NAMALWA (cell line): ENCODE data around the gene CD276.
A peak's percentile ranks its signal among the peaks of the same experiment; 100 is the strongest.
"Not testable (repeated sequence)": the region's sequence is repeated elsewhere in the genome, so short reads cannot be mapped to it uniquely, and the experiment has no call there.

Experiments
- DNase-seq: peaks from one replicate; pipeline ENCODE4 v3.0.0-alpha.2; 2015; ENCODE audit warnings: low spot score

CD276 gene

GRCh38 chr15:73684581-73685455 lies 635 bp downstream of the CD276 start:
- DNase-seq, result no peak

- DNase-seq, result no peak
Measured at GRCh38 chr15:73685981-73686380, 1.8 kb downstream of the CD276 start.

- no peak for DNase-seq
Measured at GRCh38 chr15:73686781-73687256, 2.6 kb downstream of the CD276 start.

- no peak for DNase-seq
Measured at GRCh38 chr15:73687351-73687750, 3.2 kb downstream of the CD276 start.

- DNase-seq, result no peak
Measured at GRCh38 chr15:73688455-73688854, 4.3 kb downstream of the CD276 start.

GRCh38 chr15:73691396-73691795 lies 7.2 kb downstream of the CD276 start:
- no peak for DNase-seq

GRCh38 chr15:73694419-73694818 lies 10.2 kb downstream of the CD276 start:
- no peak for DNase-seq

- DNase-seq, result no peak
Measured at GRCh38 chr15:73695773-73696640, 11.8 kb downstream of the CD276 start.

GRCh38 chr15:73696641-73697001 lies 12.4 kb downstream of the CD276 start:
- DNase-seq, result no peak

- peak; percentile 54 for DNase-seq
Measured at GRCh38 chr15:73697033-73697467, 12.9 kb downstream of the CD276 start.

- no peak for DNase-seq
Measured at GRCh38 chr15:73699249-73700040, 15.3 kb downstream of the CD276 start.

GRCh38 chr15:73700041-73700842 lies 16.1 kb downstream of the CD276 start:
- peak; percentile 87 for DNase-seq

GRCh38 chr15:73702311-73703239 lies 18.4 kb downstream of the CD276 start:
- DNase-seq, result not testable (repeated sequence)

- not testable (repeated sequence) for DNase-seq
Measured at GRCh38 chr15:73703601-73704000, 19.4 kb downstream of the CD276 start.

- not testable (repeated sequence) for DNase-seq
Measured at GRCh38 chr15:73704142-73704868, 20.1 kb downstream of the CD276 start.

- peak; percentile 78 for DNase-seq
Measured at GRCh38 chr15:73704869-73705645, 20.9 kb downstream of the CD276 start.

- DNase-seq, result no peak
Measured at GRCh38 chr15:73708691-73709090, 24.5 kb downstream of the CD276 start.

GRCh38 chr15:73709241-73709640 lies 25.1 kb downstream of the CD276 start:
- DNase-seq, result no peak
